Skin epidermis (tissue), 12 donors: ENCODE results near the gene FBH1.
"Not testable (repeated sequence)": the region's sequence is repeated elsewhere in the genome, so short reads cannot be mapped to it uniquely, and the experiment has no call there.

Experiments
- H3K27ac ChIP-seq, 21 experiments: fragments of 200-600 bp; sonication (generic) in 11 of 21; one replicate each; pipeline ENCODE4 v1.5.0; 2020; ENCODE audit warnings: mild to moderate bottlenecking in 3 of 21, inconsistent platforms in 2 of 21, moderate library complexity in 2 of 21
- H3K4me3 ChIP-seq, 7 experiments: fragments of 200-600 bp; sonication (generic) in 2 of 7; one replicate each; pipeline ENCODE4 v1.5.0; 2020; ENCODE audit warnings: inconsistent platforms in 2 of 7, mild to moderate bottlenecking in 2 of 7, moderate library complexity in 1 of 7

FBH1 gene

DNA sequence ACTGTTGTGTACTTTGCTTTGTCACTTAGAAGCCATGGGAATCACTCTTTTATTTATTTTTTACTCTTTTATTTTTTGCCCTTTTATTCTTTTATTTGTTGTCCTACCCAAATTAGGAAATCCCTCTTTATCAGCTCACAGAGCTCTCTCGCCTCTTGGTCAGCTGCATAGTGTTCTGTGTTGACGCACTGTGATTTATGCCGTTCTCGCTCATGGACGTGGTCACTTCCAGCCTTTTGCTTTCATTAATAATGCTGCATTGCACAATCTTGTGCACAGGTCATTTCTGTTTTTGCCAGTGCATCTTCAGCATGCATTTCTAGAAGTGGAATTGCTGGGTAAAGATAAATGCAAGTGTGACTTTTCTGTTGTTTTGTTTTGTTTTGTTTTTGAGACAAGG is 42.3 kb downstream of the FBH1 start:
- Histone ChIP-seq H3K27ac (no peak overlapping the region), H3K4me3 (no peak overlapping the region)

DNA sequence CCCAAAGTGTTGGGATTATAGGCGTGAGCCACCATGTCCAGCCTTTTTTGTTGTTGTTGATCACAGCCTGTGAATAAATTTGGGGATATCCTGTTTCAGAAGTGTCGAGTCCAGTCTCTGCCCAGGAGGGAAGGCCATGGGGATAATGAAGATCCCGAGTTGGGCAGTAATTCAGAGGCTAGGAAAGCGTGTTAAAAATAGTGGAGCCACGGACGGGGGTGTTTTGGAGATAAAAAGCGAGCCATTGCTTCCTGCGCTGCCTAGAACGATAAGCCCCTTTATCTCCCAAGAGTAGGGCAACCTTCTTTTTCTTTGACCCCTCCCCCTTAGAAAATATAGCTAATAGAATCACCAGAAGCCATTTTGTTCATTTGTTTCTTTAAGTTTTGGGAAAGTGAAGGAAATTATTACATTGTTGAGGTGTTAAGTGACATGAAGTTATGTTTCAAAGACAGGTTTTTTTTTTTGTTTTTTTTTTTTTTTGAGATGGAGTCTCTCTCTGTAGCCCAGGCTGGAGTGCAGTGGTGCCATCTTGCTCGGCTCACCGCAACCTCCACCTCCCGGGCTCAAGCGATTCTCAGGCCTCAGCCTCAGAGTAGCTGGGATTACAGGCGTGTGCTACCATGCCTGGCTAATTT is 44.0 kb downstream of the FBH1 start:
- Histone ChIP-seq H3K27ac (no peak overlapping the region), H3K4me3 (no peak overlapping the region)

DNA sequence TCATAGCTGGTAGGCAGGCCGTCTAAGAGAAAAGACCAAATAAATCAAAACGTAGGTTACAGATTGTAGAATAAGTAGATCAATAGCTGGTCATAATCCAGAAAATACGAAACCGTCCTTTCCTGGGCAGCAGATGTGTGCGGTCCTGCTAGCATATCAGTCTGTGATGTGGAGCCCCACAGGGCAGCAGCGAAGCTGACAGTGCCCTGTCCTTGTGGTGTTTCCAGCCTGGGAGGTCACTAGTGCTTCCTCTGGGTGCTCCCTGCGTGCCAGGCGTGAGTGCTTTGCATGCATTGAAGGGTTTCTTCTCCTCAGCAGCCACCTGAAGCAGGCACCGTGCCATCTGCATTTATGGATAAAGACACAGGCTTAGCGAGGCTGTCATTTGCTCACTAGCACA is 45.6 kb downstream of the FBH1 start:
- Histone ChIP-seq H3K27ac (no peak overlapping the region), H3K4me3 (no peak overlapping the region)

DNA sequence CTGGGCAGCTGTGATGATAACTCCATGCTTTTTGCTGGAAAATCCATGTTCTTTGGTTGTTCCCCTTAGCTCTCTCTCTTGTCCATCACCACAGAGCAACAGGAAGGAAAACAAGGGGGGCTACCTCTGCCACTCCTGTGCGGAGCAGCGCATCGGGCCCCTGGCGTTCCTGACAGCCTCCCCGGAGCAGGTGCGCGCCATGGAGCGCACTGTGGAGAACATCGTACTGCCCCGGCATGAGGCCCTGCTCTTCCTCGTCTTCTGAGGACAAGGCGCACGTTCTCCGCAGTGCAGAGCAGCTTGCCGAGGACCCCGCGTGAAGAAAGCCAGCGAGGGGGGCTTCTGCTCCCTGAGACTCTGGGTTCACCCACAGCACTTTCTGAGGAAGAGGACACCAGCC is 47.0 kb downstream of the FBH1 start:
- Histone ChIP-seq H3K27ac (no peak overlapping the region), H3K4me3 (no peak overlapping the region)

DNA sequence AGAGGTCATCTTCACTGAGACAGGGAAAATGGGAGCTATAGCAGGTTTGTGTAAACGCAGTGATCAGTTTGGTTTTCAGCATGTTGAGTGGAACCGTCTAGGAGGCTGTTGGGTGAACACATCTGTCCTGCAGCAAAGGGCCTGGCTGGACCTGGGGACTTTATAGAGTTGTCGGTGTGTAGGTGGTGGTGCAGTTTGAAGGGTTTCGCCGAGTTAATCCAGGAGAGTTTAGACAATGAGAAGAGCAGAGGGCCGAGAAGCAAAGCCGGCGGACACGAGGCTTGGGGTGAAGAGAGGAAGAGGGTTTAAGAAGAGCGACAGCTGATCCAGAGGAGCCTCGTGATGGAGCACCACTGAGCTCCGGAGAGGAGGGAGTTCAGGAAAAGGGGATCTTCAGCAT is 48.2 kb downstream of the FBH1 start:
- Histone ChIP-seq H3K27ac (no peak overlapping the region), H3K4me3 (no peak overlapping the region)

DNA sequence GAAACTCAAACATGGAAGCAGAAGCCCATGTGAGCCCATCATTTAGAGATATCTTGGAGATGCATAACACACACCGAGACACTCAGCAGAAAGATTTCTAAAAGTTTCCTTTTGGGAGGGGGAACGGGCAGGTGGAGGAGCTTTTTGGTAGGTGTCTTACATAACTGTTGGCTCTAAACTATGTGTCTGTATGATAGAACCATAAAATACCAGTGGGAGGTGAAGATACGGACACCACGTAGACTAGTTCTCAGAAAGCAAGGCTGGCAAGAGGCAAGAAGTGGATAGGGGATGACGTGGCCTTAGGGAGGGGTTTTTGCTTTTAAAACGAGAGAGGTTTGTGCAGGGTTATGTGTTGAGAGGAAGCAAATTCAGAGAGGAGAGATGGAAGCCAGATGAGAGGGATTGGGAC is 50.8 kb downstream of the FBH1 start:
- H3K4me3 ChIP-seq: no peak overlapping the region
- H3K27ac ChIP-seq: peak overlapping the region in 2 of 21 experiments; percentile 77 to 80

DNA sequence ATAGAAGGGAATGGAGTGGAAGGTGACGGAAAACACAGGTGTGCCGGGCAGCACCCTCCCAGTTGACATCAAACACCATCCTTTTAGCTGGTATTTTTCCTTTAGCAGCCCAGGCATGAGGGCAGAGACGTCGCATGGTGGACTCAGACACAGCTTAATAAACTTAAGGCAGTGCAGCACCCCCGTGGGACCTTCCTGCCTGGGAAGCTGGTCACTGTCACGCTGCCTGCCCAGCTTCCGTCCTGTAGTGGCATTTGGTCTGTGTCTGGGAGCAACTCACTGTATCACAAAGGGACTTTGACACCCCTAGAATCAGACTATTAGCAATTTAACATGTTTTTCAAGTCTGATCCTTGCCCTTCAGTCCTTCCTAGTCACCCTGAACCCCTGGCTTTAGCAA is 51.5 kb downstream of the FBH1 start:
- H3K27ac ChIP-seq: peak overlapping the region in 19 of 21 experiments; percentile 29 to 84 (median 60)
- no peak overlapping the region for H3K4me3 ChIP-seq

DNA sequence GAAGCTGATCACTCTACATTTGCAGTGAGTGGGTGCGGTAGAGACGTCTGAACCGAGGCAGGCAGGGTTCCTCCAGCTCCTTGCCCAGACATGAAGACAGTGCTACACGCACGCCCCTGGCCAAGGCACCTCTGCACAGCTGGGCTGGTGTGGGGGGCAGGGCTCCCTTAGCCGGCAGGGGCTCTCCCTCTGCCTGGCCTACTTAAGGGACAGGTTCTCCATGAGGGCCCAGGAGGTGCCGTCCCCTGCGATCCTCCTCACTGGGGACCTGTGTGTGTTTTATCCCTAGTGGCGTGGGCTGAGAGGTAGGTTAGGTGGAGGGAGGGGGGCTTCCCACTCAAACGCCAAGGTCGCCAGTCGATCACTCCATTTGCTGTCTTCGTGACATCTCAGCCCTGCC is 52.0 kb downstream of the FBH1 start:
- Histone ChIP-seq H3K27ac (peak overlapping the region in 19 of 21 experiments; percentile 29 to 84 (median 60)), H3K4me3 (no peak overlapping the region)

DNA sequence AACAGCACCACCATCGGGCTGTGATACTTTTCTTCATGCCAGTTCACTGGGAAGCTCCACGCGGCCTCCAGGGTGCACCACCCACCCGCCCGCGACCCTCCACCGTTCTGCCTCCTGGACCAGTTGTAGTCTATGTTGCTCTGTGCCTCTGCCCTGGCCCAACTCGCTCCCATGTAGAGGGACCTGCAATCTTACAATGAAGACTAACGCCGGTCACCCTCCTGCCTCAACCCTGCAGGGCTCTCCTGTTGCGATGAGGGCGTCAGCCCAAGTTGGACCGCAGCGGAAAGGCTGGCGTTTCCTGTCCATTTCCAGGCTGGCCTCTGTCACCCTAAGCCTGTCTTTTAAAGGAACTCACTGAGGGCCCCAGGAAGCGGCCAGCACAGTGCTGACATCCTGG is 52.4 kb downstream of the FBH1 start:
- H3K4me3 ChIP-seq: no peak overlapping the region
- peak overlapping the region in 19 of 21 experiments; percentile 29 to 84 (median 60) for H3K27ac ChIP-seq

DNA sequence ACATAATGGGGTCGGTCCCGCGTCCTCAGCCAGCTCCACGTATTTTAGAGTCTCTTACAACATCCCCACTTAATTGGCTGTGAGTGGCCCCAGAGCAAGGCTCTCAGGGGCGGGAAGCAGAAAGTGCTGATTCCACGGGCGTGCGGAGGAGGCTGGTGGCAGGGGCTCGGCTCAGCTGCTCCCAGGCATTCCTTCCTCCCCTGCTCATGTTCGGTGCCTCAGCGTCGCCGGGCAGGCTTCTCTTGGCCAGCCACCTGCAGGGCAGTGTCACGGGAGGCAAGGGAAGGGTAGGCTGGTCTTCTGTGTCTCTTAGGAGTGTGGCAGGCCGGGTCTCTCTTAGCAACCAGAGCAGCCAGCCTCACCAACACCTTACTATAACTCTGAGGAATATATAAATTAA is 53.5 kb downstream of the FBH1 start:
- Histone ChIP-seq H3K4me3 (no peak overlapping the region), H3K27ac (peak overlapping the region in 20 of 21 experiments; percentile 11 to 93 (median 78))

DNA sequence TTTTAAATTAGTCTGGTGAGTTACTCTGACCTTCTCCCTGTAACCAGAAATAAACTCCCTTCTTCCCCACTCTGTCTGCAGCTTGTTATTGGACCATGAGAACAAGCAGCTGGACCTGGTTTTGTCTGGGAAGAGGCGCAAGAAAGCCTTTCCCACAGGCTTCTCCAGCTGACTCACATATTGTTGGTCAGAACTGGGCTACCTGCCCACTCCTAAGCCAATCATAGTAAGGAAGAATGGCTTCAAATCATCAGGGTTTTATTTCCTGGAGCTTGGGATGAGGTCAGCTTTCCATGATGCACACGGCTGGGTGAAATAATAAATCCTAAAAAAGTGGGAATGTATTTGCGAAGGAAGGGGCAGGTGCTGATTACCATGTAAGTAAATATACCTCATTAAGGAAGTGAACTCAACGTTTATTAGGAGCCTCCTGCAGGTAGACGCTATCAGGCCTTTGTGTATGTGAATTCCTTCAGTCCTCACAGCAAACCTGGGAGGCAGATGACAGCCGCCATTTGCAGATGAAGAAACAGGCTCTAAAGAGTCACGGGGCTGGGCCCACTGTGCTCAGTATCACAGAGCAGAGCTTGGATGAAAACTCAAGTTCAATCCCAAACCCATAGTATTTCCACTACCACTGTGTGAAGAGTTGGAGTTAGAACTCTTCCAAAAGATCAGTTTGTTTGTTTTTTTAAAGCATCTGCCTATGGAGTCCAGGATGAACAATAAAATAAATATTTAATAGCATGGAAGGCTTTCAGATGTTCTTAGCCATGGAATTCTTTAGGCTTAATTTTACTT is 54.5 kb downstream of the FBH1 start:
- Histone ChIP-seq H3K4me3 (no peak overlapping the region), H3K27ac (peak overlapping the region in 20 of 21 experiments; percentile 54 to 93 (median 82))

DNA sequence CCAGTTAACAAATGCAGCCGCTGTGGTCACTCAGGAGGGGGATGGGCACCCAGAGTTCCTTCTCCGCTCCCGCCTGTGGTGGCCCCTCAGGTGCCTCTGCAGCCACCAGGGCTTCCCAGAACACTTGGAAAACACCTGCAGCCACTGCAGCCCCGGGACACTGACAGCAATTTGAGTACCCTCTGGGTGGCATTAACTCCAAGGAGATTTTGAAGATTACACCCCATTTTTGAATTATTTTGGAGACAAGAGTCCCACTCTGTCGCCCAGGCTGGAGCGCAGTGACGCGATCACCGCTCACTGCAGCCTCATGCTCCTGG is 55.1 kb downstream of the FBH1 start:
- peak overlapping the region in 20 of 21 experiments; percentile 54 to 93 (median 82) for H3K27ac ChIP-seq
- H3K4me3 ChIP-seq: peak overlapping the region in 4 of 7 experiments; percentile 1 to 18 (median 16)

DNA sequence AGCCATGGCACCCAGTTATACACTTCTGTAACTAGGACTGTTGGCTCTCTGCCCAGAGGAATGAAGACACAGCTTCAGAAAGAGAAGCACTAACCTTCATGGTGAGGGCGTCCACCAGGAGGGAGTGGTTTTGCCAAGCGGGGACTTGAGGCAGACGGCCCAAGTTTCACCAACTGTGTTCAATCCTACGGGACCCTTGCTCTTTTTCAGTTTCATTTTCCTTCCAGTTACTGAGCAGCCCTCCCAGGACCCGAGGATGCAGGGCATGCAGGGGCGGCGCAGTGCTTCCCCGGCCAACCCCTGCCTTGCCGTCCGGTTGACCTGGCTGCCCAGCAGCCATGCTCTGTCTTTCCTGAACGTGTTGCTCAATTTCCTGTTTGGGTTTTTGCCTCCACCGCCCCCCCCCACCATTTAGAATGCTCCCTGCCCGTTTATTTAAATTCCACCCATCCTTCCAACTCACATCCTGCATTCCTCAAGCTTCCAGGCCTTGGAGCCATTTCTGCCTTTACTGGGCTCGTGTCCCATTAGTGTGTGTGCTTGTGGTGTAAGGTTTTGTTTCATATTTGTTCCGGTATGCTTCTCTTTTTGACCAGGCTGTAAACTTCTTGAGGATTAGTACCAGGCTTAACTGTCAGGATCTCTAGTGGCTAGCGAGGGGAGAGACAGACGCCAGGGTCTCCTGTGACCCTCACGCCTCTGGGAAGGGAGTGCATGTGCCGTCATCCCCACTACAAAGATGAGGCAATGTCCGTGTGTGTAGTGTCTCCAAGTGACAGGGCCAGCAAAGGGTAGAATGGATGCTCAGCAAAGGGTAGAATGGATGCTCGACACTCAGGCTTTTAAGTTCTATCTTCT is 55.7 kb downstream of the FBH1 start:
- peak overlapping the region; percentile 49 to 93 (median 82) for H3K27ac ChIP-seq
- H3K4me3 ChIP-seq: peak overlapping the region in 6 of 7 experiments; percentile 1 to 18 (median 8)

DNA sequence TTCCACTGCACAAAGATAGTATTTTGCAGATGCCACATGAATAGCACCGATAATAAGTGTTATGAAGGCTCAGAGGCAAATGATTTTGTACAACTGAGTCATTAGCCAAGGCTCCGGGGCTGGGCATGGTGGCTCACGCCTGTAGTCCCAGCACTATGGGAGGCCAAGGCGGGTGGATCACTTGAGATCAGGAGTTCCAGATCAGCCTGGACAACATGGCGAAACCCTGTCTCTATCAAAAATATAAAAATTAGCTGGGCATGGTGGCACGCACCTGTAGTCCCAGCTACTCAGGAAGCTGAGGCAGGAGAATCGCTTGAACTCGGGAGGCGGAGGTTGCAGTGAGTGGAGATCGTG is 56.4 kb downstream of the FBH1 start:
- H3K4me3 ChIP-seq: not testable (repeated sequence)

DNA sequence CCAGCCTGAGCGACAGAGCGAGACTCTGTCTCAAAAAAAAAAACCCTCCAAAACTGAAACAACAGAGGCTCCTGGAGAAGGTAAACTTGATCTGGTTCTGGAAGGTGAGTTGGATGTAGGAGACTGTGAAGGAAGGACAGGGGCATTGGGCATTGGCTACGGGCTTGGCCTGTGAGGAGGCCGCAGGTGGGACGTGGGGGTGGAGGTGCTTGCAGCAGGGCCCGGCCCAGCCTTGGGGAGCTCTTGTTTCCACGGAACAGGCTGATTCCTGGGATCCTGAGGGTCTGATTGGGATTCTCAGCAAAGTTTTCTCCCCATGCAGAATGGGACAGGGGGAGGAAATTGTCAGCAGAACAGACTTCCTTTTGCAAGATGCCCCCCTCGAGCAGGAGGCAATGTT is 56.7 kb downstream of the FBH1 start:
- no peak overlapping the region for H3K4me3 ChIP-seq
- H3K27ac ChIP-seq: peak overlapping the region in 13 of 21 experiments; percentile 15 to 93 (median 84)

More for the DNA sequence above, 56.4 kb downstream of the FBH1 start:
- peak overlapping the region in 19 of 21 experiments; percentile 56 to 93 (median 83) for H3K27ac ChIP-seq

DNA sequence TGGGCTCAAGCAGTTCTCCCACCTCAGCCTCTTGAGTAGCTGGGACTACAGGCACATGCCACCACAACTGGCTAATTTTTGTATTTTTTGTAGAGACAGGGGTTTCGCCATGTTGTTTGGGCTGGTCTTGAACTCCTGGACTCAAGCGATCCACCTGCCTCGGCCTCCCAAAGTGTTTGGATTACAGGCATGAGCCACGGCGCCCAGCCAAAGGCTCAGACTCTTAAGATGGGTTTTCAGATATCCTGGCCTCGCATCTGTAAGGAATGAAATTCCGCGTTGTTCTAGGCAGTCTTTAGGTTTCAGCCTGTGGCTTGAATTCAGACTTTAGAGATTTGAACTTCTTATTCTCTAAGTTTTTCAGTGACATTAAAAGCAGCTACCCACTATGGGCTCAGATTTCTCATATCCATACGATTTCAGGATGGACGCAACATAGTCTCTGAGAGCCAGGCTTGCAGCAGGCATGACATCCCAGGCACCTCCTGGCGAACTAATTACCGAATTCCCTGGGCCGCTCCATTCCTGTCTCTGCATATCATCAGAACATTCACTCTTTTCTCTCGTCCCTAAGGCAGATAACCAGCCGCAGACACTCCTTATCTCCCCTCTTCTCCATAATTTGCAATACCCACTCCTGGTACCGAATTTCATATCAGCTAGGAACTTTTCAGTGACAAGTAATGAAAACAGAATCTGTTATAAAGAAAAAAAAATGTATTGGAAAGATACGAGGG is 57.6 kb downstream of the FBH1 start:
- Histone ChIP-seq H3K4me3 (no peak overlapping the region), H3K27ac (peak overlapping the region in 3 of 21 experiments; percentile 31 to 82 (median 60))

DNA sequence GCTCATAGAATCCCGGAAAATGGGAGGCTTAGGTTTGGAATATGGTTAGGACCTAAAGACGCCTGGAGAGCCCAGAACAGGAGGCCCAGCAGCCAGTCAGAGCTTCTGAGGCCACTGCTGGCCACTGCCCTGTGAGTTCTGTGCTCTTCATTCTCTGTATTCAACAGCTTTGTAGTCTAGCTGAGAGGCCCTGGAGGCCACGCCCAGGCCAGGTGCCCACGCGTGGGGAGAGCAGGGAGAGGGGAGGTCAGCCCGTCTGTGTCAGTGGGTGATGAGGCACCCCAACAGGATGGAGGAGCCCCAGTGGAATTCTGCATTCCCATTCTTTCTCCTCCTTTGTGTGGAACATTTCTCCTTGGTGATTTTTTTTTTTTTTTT is 58.2 kb downstream of the FBH1 start:
- Histone ChIP-seq H3K27ac (no peak overlapping the region), H3K4me3 (no peak overlapping the region)

DNA sequence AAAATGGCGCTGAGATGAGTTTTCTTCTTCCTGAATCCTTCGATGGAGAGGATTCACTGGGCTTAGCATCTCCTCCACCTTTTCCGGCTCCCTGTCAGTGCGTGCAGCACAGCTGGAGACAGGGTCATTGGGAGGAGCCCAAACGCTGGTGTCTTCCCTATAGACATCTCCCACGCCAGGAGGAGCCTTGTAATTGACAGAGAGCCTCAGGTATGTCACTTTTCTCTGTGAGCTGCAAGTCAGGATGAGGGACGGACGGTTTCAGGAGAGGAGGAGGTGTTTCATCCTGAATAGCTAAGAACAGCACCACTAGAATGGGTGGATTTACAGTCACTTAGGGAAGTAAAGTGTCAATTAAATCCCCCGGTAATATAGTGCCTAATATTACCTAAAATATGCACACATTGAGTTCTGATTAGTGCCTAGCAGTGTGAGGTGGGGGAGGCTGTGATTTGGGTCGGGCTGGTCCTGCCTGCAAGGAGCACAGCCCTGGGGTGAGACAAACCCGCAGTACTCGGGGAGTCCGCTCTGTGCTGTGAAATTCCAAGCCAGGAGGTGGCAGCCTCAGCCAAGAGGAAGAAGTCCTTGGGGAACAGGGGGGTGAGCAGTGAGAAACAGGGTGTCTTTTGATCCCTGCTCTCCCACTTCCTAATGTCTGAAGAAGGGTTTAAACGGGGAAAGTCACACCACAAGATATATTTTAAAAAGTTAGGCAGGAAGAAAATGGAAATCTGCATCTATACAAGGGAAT is 59.1 kb downstream of the FBH1 start:
- H3K27ac ChIP-seq: peak overlapping the region in 1 of 21 experiments; percentile 7
- no peak overlapping the region for H3K4me3 ChIP-seq

DNA sequence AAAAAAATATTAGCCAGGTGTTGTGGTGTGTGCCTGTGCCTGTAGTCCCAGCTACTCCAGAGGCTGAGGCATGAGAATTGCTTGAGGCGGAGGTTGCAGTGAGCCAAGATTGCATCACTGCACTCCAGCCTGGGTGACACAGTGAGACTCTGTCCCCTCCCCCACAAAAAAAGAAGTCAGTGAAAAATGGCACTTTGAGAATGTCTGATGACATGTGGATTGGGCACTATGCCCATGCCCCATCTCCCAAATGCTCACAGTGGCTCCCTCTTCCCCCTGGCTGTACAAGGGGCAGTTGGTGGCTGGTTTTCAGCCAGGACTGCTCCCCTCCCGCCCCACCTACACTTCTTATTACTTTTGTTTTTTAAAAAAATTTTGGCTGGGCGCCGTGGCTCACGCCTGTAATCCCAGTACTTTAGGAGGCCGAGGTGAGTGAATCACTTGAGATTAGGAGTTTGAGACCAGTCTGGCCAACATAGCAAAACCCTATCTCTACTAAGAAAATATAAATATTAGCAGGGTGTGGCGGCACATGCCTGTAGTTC is 61.2 kb downstream of the FBH1 start:
- H3K27ac ChIP-seq: peak overlapping the region in 2 of 21 experiments; percentile 6 to 34

More for the DNA sequence above, 61.2 kb downstream of the FBH1 start:
- H3K4me3 ChIP-seq: no peak overlapping the region
